COLO668 (cell line): Measurements from ENCODE around the gene SLC6A13.
"Not testable (repeated sequence)": the region's sequence is repeated elsewhere in the genome, so short reads cannot be mapped to it uniquely, and the experiment has no call there.

Experiments
- DNase-seq: peaks from one replicate; lab custom pipeline; 2025; ENCODE audit not compliant: unreplicated experiment; lab: John Stamatoyannopoulos, UW

Gene SLC6A13

DNA sequence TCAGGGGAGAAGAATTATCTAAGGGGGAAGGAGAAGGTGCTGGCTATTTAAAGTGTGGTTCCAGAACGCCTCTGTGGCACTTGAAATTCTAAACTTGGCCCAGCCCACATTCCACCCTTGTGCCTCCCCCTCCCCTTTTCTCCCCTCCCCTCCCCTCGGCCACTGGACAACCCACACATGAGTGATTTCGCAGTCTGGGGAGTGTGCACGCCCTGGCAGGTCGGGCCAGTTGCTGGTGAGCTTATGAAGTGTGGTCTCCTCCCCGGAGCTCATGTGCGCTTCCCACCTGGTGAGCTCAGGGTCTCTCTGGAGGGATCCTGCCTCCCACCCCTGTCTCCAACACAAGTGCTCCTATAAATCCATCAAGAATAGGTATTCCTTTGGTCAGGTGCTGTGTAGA, at the start of gene SLC6A13:
SLC6A13 (minus strand) TSS at position 20 of the 400 bp plus-strand sequence. CDS start 2,784 bp downstream, outside the sequence.
- DNase-seq: no peak

DNA sequence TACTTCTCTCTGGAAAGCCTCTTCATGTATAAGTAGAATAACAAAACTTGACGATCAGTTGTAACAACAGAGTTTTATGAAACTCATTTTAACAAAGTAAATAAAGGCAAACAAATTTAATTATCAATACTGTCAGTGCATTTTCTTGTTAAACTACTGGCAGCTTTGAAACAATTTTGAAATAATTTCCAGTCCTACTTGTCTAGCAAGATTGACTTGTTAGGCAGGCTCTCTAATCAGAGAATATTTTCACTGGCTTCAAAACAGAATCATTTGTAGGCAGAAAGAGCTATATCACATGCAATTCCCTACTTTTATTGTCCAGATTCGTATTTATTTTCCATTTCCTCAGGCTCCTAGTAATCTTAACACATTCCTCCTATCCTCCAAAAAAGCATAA, 45.9 kb upstream of the SLC6A13 start:
- DNase-seq: no peak

- DNase-seq: no peak
Observed at GRCh38 chr12:307406-307805, 44.8 kb upstream of the SLC6A13 start.

GRCh38 chr12:304805-305204, 42.2 kb upstream of the SLC6A13 start:
- no peak for DNase-seq

GRCh38 chr12:302766-303165, 40.1 kb upstream of the SLC6A13 start:
- DNase-seq: not testable (repeated sequence)

GRCh38 chr12:300166-300565, 37.5 kb upstream of the SLC6A13 start:
- DNase-seq: not testable (repeated sequence)

GRCh38 chr12:299511-299910, 36.9 kb upstream of the SLC6A13 start:
- DNase-seq: not testable (repeated sequence)

GRCh38 chr12:298059-298458, 35.4 kb upstream of the SLC6A13 start:
- DNase-seq: not testable (repeated sequence)

DNA sequence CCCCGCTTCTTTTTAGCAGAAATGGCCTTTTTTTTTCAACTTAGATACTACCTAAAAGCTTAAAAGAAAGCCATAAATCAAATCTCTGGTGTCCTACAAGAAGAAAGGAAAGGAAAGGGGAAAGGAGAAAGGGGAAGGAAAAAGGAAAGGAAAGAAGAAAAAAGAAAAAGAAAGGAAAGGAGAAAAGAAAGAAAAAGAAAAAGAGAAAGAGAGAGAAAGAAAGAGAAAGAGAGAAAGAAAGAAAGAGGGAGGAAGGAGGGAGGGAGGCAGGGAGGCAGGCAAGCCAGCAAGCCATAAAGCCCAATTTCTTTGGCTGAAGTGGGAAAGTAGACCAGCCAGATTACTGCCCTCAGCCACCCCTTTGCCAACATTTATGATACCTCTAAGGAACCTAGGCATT, 32.5 kb upstream of the SLC6A13 start:
- no peak for DNase-seq

DNA sequence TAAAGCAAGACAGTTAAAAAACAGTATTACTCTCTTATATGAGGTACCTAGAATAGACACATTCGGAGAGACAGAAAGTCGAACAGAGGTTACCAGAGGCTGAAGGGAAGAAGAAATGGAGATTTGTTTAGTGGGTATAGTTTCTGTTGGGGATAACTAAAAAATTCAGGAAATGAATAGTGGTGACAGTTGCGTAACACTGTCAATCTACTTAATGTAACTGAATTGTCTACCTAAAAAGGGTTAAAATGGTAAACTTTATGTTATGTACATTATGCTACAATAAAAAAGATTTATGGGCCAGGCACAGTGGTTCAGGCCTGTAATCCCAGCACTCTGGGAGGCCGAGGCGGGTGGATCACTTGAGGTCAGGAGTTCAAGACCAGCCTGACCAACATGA, 30.6 kb upstream of the SLC6A13 start:
- no peak for DNase-seq

DNA sequence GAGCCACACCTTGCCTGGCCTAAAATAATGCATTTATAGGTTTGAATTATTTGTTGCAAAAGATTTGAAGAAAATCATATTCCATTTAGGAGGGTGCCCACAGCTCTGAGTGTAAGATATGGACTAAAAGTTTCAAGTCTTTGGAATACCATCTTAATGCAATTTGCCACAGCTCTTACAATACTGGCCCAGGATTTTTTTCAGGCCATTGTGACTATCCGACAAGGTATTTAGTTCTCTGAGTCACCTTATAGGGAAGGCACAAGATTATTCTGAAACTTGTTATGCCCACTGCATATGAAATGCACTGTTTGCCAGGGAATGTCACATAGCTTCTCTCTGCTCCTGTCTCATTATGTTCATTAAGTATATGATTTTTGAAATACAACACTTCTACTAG, 29.6 kb upstream of the SLC6A13 start:
- DNase-seq: no peak

GRCh38 chr12:291153-291723, 28.6 kb upstream of the SLC6A13 start:
- no peak for DNase-seq

DNA sequence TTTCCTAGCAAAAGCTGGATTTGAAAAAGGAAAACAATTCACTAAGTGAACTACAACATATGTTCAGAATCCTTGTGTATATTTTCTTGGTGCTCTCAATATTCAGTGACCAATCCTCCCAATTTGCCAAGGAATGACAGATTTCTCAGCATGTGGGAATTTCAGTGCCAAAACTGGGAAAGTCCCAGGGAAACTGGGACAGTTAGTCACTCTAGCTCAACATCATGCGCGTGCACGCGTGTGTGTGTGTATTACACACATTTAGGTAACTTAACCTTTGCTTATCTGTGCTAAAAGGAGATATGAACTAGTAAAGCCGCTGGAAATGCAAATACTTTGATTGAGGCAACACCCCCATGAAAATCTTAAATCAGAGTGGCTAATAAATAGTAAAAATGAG, 26.1 kb upstream of the SLC6A13 start:
- DNase-seq: no peak

- DNase-seq: no peak
Observed at GRCh38 chr12:286531-287300, 24.1 kb upstream of the SLC6A13 start.

GRCh38 chr12:278046-278445, 15.4 kb upstream of the SLC6A13 start:
- DNase-seq: no peak

GRCh38 chr12:275812-276211, 13.2 kb upstream of the SLC6A13 start:
- no peak for DNase-seq

GRCh38 chr12:273382-273781, 10.7 kb upstream of the SLC6A13 start:
- DNase-seq: no peak

DNA sequence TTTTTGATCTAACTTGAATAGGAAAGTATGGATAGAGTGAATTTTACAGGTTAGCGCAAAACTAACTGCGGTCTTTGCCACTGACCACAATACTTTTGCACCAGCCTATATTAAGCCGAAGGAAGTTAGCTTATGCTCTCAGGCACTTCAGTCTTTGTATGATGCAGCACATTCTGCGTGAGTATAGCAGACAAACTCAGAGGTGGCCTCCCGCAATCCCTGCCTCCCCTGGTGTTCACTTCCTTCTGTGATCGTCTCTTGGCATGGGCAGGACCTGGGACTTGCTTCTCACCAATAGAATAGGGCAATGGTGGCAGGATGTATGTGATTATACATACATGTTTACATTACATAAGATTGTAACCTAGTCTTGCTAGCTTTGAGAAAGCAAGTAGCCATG, 10.3 kb upstream of the SLC6A13 start:
- DNase-seq: no peak

DNA sequence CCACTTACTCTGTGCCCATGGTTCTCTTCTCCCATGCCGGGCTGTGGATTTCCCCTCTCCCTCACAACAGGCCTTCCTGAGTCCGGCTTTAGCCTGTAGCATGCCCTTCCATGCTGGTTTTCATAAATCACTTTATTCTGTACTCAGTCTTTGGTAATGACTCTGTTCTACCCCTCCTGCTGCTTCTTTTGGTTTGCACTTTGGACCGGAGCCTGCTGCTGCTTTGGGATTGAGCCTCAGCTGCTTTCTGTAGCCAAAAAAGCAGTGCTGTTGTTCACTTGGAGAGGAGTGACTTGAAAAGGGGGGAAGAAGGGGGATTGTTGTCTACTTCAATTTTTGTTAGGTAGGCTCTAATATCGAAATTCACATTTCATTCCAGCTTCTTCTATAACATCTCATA, 8.5 kb upstream of the SLC6A13 start:
- DNase-seq: no peak

- no peak for DNase-seq
Observed at GRCh38 chr12:269191-269590, 6.6 kb upstream of the SLC6A13 start.

DNA sequence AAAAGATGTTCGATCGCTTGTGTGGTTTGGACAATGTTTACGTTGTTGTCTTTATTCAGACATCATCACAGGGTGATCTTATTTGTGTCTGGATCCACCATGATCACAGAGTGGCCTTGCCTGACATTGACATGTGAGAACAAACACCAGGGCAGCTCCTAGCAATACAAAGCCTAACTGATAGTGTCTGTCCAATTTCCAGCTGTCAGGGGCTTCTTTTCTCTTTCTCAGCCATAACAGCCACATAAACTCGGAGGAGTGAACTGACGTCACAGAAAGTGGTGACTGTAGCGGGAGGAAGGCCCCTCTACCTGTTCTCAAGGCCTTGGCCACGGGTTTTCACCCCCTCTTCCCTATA, 5.8 kb upstream of the SLC6A13 start:
- DNase-seq: no peak

DNA sequence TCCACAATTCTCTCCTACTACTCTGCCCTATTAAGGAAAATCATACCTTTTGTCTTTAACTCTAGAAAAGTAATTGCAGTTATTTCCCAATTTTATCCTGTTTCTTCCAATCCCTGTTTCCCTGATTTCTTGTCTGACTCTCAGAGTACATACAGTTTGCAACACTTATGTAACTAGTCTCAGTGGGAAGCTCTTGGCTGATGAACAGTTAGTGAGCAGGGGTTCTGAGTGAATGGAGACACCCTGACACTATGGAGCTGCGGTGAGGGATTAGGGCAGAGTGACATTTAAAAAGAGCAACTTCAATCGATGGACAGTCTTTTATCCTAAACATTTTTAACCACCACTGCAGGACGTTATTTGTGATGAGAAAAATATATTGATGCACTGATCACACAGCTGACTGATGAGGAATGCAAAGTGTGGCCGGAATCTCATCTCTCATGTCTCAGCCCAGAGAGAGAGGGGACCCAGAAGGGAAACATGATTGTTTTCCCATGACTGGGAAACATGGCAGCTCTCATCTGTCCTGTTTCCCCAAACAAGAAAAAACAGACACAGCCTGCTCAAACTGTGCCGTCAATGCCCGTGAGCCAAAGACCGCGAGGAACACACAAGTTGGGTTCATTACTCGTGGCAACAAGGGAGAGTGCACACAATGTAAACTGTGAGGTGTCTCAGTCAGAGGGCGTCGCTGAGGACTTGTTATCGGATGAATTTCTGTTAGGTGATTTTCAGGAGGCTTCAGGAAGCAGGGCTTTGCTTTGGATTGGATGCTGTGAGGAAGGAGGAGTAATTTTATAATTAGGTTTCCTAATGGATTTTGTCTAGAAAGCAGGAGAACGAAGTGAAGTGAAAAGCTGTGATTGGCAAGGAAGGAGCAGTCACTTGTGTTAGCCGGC, 5.2 kb upstream of the SLC6A13 start:
- no peak for DNase-seq
